Iris pigment epithelial cell (primary cell): ENCODE data around the gene ATG4B.
"Not testable (repeated sequence)": the region's sequence is repeated elsewhere in the genome, so short reads cannot be mapped to it uniquely, and the experiment has no call there.

ENCODE experiments used
- DNase-seq: peaks from one replicate; pipeline ENCODE4 v3.0.0-alpha.2; 2011; ENCODE audit warnings: low read depth

Gene ATG4B

GRCh38 chr2:241637018-241637794, at the start of gene ATG4B, which contains the start of gene THAP4:
ATG4B (plus strand) TSS chr2:241637693; CDS start chr2:241637715, 22 bp downstream.
THAP4 (minus strand) TSS chr2:241637158; CDS start chr2:241637017, 141 bp downstream.
- peak; percentile 86 for DNase-seq

GRCh38 chr2:241589863-241590262, 47.6 kb upstream of the ATG4B start:
- not testable (repeated sequence) for DNase-seq

GRCh38 chr2:241590496-241591455, 46.7 kb upstream of the ATG4B start:
- not testable (repeated sequence) for DNase-seq

- DNase-seq, result no peak
Measured at GRCh38 chr2:241592126-241592845, 45.2 kb upstream of the ATG4B start.

DNA sequence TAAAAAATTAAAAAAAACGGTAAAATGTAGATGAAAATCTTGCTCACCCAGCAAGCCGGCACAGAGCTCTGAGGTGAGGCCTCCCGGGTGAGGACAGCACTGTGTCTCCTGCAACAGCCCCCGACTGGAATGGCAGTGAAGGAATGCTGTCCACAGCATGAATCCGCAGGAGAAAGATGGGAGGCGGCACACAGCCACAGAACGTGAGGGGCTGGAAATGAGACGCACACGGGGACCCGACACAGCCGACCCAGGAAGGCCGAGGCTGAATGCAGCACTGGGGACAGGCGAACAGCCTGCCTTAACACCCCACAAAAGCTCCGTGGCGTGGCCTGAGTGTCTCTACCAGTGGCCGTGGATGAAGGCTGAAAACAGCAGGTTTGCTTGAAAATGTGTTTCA, 44.2 kb upstream of the ATG4B start:
- no peak for DNase-seq

- DNase-seq, result no peak
Measured at GRCh38 chr2:241595600-241596140, 41.8 kb upstream of the ATG4B start.

GRCh38 chr2:241597561-241597960, 39.9 kb upstream of the ATG4B start:
- no peak for DNase-seq

DNA sequence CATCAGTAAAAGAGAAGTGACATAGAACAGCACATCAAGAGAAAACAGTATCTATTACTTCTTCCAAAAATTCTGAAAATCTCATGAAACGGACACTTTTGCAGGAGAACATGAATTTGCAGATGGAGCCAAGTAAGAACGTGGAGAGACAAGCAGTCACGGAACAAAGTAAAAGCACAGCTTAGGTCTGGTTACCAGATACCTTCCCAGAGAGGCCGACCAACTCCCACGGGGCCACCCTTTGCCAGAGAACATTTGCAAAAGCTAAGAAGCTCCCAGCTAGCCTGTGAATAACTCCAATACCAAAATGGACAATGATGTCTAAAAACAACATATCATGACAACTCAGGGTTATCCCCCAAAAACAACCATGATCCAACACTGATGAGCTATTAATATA, 39.4 kb upstream of the ATG4B start:
- DNase-seq, result no peak

DNA sequence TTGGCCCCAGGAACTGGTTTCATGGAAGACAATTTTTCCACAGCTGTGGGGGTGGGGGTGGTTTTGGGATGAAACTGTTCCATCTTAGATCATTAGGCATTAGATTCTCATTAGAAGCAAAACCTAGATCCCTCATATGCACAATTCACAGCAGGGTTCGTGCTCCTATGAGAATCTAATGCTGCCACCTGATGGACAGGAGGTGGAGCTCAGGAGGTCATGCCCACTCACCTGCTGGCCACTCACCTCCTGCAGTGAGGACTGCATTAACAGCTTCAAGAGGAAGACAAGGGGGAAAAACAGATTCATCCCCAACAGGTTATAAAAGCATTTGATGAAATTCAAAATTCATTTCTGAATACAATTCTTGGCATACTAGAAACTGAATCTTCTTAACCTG, 39.0 kb upstream of the ATG4B start:
- DNase-seq, result no peak

DNA sequence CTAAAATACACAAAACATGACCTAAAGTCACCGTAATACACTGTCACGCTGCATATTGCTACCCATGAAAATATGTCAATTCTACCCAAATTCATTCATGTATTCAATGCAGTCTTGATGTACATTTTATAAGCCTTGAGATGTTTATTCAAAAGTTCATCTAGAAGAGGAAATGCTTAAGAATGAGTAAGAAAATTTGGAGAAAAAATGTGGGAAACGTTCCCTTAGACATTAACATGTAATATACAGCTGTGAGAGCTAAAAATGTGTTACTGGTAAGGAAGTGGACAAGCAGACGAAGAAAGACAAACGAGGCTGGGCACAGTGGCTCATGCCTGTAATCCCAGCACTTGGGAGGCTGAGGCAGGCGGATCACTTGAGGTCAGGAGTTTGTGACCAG, 37.9 kb upstream of the ATG4B start:
- peak; percentile 23 for DNase-seq

DNA sequence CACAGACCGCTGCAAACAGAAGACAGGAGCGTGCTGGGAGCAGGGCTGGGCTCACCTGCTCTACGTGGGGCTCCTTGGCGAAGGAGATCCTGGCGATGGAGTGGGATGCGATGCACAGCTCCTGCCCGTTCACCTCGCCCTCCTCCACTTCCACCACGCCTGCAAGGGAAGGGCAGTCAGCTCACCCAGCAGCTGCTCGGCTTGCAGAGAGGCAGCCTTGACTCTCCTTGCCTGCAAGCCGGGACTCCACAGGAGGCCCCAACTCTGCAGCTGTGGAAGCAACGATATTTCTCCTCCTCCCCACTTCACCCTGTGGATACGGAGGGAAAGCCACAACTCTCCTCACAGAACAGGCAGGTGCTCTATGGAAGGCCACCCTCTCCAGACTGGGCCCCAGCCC, 35.7 kb upstream of the ATG4B start:
- DNase-seq, result no peak

DNA sequence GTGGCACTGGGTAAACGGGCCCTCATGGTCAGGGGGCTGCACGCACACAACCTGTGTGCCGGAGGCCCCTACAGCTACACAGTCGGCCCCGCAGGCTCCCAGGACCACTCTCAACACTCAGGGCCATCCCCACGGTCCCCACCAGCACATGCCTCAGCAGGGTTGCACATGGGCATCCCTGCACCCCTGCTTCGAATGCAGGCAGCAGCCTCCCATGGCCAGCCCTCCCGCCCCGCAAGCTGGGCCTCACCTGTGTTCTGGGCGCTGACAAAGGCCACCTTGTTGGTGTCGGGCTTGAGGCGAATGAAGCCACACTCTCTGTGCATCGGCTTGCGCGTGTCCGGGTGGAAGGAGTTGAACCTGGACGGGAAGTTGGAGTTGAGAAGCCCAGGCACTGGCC, 34.8 kb upstream of the ATG4B start:
- DNase-seq, result no peak

DNA sequence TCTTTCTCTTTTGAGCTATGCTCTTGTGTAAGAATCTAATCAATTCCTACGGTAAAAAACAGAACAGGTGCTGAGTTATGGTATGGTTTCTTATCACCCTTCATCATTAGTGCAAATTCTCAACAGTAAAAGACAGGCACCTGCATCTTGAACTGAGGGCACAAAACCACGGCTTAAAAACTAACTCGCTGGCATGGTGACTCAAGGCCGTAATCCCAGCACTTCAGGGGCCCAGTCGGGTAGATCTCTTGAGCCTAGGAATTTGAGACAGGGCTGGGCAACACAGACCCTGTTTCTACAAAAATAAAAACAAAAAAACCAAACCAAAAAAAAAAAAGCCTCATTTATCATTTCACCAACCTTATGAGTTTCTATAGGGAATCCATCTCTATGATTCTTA, 33.8 kb upstream of the ATG4B start:
- no peak for DNase-seq

DNA sequence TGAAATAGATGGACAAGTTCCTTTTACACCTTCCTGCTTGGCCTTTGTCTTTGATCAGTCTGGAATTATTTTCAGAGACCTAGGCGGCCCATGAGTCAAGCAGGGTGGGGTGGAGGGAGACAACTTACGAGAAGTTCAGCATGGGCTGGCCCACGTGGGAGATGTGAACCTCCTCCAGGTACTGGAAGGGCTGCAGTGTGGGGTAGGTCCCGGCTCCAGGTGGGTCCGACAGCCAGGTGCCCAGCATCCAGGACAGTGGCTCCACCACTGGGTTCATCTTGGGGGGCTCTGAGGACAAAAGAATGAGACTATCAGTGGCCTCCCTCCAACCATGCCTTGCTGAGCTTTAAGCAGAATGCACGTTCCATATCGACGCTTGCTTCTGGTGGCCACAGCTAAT, 31.3 kb upstream of the ATG4B start:
- no peak for DNase-seq

- no peak for DNase-seq
Measured at GRCh38 chr2:241607162-241607885, 30.2 kb upstream of the ATG4B start.

DNA sequence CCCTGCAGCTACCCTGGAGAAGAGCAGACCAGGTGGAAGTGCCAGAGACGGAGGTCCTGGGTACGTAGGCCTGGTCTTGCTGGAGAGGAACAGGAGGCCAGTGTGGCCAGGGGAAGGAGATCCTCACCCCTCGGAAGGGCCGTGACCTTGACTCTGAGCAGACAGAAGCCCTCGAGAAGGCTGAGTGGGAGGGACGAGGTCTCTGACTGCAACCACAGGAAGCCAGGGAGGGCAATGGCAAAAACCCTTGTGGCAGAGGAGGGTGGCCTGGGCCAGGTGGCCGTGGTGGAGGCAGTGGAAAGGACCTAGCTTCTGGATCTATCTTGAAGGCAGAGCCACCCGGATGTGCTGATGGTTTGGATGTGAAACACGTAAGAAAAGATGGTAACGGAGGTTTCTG, 28.6 kb upstream of the ATG4B start:
- DNase-seq, result no peak

GRCh38 chr2:241609859-241610793, 27.4 kb upstream of the ATG4B start:
- peak; percentile 88 for DNase-seq

GRCh38 chr2:241611062-241611461, 26.4 kb upstream of the ATG4B start:
- DNase-seq, result no peak

- DNase-seq, result no peak
Measured at GRCh38 chr2:241612156-241613016, 25.1 kb upstream of the ATG4B start.
